Measurements from ENCODE around the gene SUSD4.

GRCh38 chr1:223393275-223394214, 29.6 kb upstream of the SUSD4 start, which contains the start of gene CCDC185:
- TF ChIP-seq, protein P1, sequence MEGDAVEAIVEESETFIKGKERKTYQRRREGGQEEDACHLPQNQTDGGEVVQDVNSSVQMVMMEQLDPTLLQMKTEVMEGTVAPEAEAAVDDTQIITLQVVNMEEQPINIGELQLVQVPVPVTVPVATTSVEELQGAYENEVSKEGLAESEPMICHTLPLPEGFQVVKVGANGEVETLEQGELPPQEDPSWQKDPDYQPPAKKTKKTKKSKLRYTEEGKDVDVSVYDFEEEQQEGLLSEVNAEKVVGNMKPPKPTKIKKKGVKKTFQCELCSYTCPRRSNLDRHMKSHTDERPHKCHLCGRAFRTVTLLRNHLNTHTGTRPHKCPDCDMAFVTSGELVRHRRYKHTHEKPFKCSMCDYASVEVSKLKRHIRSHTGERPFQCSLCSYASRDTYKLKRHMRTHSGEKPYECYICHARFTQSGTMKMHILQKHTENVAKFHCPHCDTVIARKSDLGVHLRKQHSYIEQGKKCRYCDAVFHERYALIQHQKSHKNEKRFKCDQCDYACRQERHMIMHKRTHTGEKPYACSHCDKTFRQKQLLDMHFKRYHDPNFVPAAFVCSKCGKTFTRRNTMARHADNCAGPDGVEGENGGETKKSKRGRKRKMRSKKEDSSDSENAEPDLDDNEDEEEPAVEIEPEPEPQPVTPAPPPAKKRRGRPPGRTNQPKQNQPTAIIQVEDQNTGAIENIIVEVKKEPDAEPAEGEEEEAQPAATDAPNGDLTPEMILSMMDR (IDR thresholded peaks at IDR 0.05): no peak
- TF ChIP-seq POLR2A (IDR thresholded peaks at IDR 0.05): no peak
- no peak for TF ChIP-seq EP300 (IDR thresholded peaks at IDR 0.05)
